C4-2B (cell line): Measurements from ENCODE around the gene C15orf39.
"Not testable (repeated sequence)": the region's sequence is repeated elsewhere in the genome, so short reads cannot be mapped to it uniquely, and the experiment has no call there.

Experiments used
- H3K27ac ChIP-seq: fragments of 450-650 bp; 2 replicates; pipeline ENCODE4 v1.5.1; 2017
- ZFX ChIP-seq: fragments of 450-650 bp; IDR thresholded peaks from 2 replicates; pipeline ENCODE4 v1.6.1; 2017
- TF ChIP-seq, protein P1 (sequence below): fragments of 450-650 bp; conservative IDR thresholded peaks from 2 replicates; pipeline ENCODE4 v1.5.1; 2017; ENCODE audit warnings: mild to moderate bottlenecking

The C15orf39 gene

DNA sequence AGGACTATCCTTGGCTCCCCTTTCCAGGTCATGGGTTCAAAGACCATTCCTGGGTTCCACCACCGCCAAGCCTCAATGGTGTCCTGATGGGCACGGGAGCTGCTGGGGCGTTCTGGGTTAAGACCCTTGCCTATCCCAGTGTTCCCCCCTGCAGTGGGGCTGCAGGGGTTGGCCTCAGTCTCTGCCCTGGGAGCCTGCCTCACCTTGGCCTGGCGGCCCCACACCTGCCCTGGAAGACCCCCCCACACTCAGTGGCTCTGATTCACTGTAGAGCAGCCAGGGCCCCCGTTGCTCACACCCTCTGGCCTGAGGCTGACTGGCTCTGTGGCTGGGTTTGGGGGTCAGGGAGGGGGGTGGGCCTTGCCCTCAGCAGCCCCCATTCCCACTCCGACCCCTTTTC lies 22.0 kb downstream of the C15orf39 start:
- H3K27ac ChIP-seq: no peak overlapping the region
- TF ChIP-seq, protein P1, sequence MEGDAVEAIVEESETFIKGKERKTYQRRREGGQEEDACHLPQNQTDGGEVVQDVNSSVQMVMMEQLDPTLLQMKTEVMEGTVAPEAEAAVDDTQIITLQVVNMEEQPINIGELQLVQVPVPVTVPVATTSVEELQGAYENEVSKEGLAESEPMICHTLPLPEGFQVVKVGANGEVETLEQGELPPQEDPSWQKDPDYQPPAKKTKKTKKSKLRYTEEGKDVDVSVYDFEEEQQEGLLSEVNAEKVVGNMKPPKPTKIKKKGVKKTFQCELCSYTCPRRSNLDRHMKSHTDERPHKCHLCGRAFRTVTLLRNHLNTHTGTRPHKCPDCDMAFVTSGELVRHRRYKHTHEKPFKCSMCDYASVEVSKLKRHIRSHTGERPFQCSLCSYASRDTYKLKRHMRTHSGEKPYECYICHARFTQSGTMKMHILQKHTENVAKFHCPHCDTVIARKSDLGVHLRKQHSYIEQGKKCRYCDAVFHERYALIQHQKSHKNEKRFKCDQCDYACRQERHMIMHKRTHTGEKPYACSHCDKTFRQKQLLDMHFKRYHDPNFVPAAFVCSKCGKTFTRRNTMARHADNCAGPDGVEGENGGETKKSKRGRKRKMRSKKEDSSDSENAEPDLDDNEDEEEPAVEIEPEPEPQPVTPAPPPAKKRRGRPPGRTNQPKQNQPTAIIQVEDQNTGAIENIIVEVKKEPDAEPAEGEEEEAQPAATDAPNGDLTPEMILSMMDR: no peak
- no peak for TF ChIP-seq ZFX

DNA sequence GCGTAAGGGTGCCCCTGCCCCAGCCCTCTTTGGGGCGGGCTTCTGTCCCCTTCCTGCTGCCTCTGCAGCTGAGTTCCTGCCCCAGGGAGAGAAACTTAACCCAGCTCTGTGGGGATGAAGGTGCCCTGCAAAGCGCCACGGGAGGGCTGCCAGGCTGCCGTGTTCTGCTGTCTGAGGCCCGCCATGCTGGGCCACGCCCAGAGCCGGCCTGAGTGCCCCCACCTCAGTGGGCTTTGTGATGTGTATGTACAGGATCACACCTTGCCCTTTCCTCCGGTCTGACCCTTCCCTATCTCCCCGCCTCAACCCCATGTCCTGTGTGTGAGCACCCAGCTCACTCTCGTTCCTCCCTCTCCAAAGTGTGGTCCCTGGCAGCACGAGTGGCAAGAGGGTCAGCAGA lies 22.6 kb downstream of the C15orf39 start:
- no peak overlapping the region for H3K27ac ChIP-seq
- TF ChIP-seq, protein P1: no peak
- TF ChIP-seq ZFX: no peak

DNA sequence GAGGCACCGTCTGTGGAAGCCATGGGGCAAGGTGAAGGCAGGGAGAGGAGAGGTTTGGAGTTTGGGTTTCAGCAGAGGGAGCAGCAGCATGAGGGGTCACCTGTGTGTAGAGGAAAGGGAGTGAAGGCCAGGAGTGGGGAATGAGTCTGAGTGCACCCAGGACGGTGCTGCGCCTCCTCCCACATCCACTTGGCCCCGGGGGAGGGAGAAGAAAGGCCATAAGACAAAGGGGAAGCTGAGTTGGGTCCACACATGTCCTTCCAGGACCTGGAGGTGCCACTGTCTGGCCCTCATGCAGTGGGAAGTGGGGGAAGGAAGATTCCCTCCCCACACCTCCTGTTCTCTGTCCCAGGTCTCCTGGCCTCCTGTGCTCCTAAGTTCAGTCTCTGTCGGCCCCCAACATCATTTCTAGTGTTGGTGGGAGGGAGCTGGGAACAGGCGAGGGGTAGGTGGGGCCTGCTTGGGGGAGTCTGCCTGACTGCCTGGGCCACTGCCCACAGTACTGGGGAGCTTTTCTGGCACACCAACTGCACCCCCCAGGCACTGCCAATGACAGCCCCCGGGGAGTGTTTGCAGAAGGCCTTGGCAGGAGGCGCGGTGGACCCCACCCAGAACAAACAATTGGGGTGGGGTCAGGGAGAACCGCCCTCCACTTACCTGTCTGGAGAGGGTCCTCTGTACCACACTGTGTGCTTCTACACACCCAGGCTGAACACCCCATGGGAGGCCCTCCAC lies 23.6 kb downstream of the C15orf39 start:
- not testable (repeated sequence) for H3K27ac ChIP-seq

DNA sequence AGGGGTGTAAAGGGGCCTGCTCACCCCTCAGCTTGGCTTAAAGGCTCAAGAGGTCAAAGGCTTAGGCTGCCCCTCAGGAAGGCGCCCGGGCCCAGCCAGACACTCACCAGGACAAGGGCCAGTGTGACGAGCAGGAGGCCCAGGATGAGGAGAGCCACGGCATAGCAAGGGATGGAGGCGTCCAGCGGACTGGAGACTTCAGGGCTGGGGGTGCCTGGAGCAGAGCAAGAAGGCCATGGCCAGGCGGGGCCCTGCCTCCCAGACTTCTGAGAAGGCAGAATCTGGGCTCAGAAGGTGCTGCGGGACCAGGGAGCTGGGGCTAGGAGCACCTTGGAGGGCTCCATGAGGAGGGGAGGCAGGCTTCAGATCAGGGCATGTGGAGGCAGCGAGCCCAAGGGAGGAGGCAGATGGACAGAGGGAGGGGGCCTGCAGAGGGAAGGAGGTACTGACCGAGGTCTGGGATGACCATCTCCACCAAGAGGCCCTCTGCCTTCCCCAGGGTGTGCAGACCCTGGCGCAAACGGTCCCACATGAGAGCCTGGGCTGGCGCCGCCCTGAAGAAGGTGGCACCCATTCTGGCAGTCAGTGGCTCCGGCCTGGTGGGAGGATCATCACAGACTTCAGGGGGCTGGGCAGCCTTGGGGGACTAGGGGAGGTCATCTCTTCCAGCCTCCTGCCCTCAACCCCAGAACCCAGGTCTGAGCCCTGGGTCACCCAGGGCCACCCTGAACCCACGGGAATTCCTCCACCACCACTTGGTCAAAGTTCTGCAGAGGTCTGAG lies 24.5 kb downstream of the C15orf39 start:
- no peak overlapping the region for H3K27ac ChIP-seq
- TF ChIP-seq ZFX: no peak
- TF ChIP-seq, protein P1: no peak

DNA sequence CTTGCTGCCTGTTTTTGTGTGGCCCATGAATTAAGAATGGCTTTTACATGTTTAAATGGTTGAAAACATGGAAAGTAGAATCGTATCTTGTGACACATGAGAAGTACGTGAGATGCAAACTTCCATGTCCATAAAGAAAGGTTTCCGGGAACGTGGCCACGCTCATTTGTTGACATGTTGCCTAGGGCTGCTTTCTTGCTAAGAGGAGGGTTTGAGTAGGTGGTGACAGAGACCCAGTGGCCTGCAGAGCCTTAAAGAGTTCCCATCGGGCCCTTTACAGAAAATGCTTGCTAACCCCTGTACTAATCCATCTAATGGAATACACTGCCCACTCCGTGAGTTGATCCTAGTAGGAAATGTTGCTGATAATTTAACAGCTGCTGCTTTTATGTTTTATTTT lies 25.4 kb downstream of the C15orf39 start:
- not testable (repeated sequence) for H3K27ac ChIP-seq

DNA sequence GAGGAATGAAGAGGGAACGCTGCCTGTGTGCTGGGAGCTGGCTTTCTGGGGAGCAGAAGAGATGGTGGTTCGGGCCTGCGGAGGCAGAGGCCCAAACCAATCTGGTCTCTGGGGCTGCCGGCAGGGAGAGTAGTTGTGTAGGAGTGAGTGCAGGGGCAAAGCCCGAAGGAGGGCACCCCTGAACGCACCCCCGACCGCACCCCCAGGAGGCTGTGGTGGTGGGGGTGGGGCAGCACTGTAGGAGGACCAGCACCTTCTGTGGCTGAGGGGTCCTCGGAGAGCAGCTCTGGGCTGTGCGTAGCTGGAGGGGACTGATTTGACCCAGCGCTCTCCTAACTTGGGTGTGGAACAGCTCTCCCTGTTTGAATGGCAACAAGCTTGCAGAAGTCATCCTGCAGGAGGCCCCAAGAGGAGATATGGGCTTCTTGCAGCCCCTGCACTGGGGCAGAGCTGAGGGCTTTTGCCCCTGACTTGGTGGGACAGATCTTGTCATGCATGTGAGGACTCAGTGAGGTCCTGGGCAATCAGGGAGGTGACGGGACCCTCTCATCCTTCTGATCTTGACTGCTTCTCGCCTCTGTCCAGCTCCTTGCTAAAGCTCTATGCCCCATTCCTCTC lies 26.1 kb downstream of the C15orf39 start:
- TF ChIP-seq, protein P1: no peak
- no peak for TF ChIP-seq ZFX
- H3K27ac ChIP-seq: no peak overlapping the region

DNA sequence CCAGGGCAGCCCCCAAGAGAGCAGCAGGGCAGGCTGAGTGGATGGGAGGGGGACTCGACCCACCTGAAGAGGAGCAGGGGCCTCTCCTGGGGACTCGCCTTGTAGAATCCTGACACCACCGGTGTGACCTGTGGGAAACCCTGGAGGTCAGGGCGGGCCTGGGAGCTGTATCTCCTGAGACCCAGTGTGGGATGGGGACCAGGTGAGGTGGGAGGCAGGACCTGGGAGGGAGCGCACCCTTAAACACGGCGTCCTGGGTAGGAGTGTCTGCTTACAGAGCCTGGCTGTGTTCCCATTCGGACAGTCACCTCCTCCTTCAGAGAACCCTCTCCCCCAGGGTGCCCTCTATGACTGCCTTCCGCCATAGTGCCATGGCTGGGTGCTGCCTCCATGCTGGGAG lies 27.1 kb downstream of the C15orf39 start:
- TF ChIP-seq ZFX: no peak
- TF ChIP-seq, protein P1: no peak

DNA sequence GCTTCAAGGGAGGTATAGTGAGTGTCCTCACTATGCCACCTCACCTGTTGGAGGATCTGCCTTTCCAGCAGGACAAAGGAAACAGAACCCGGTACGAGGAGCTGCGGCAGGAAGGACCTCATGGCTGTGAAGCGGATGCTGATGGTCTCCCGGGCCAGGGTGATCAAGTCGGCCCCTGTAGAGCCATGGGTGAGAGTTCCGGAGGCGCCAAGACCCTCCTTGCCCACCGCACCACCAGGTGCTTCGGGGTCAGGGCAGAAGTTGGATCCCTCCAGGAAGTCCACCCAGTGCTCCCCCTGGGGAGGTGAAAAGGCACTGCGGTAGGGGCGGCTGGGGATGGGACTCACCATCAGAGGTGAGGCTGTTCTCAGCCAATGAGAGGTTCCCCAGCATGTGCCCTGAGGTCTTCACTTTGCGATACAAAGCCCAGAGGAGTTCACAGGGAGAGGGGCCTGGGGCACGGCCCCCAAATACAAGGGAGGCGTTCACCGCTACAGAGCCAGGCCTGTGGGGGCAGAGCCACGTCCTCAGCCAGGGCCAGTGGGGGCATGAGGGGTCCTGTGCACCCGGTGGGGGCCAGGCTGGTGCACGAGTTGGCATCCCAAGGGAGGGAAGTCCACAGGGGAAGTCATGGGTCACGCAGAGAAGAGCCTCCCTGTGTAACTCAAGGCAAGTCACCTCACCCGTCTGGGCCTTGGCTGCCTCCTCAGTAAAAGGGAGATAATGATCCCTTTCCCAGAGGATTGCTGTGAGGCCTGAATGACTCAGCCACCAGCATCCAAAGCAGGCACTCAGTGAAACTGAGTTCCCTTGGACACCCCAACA lies 27.7 kb downstream of the C15orf39 start:
- no peak overlapping the region for H3K27ac ChIP-seq
- TF ChIP-seq ZFX: no peak

More for the DNA sequence above, 27.1 kb downstream of the C15orf39 start:
- H3K27ac ChIP-seq: no peak overlapping the region
